H1 (cell line): ENCODE data around the gene ZDHHC8. TPM values are rescaled to one million over a fixed set of nuclear protein-coding genes. Genes with fewer than 3 reads are reported as not detected.

Experiments
- CTCF ChIA-PET: fragments of 300-600 bp; sonication (Branson Sonifier 250); formaldehyde crosslinking; loops from one replicate; lab custom pipeline; 2021; ENCODE audit not compliant: partially characterized antibody; lab: Charles Lee
- POLR2A ChIA-PET: fragments of 300-600 bp; sonication (Branson Sonifier 250); formaldehyde crosslinking; loops from one replicate; lab custom pipeline; 2021; ENCODE audit warnings: inconsistent platforms; ENCODE audit not compliant: partially characterized antibody; lab: Charles Lee
- DNase-seq, 2 experiments: peaks; one replicate each; pipeline versions ENCODE4 v3.0.0 to v3.0.0-alpha.2; 2010 to 2022; ENCODE audit warnings: low spot score in 2 of 2, low read depth in 1 of 2, mixed read lengths in 1 of 2
- FAIRE-seq: peaks from 2 replicates; lab custom pipeline; 2011; peaks lifted over from hg19 to GRCh38; lab: Jason Lieb, UNC
- H2AFZ ChIP-seq: 2 replicates; pipeline ENCODE4 v1.8.1; 2012; ENCODE audit warnings: low read length, inconsistent platforms
- H2AK5ac ChIP-seq: 2 replicates; pipeline ENCODE4 v1.6.1; 2013; ENCODE audit warnings: low read depth, low read length
- H2BK120ac ChIP-seq: replicated peaks from 2 replicates; pipeline ENCODE3; 2013; ENCODE audit warnings: low read depth, low read length, inconsistent platforms
- H2BK12ac ChIP-seq: 2 replicates; pipeline ENCODE4 v1.6.1; 2013; ENCODE audit warnings: low read depth, low read length
- H2BK15ac ChIP-seq: 2 replicates; pipeline ENCODE4 v1.6.1; 2013; ENCODE audit warnings: low read length
- H2BK20ac ChIP-seq: 2 replicates; pipeline ENCODE4 v1.6.1; 2013; ENCODE audit warnings: low read length
- H2BK5ac ChIP-seq: 2 replicates; pipeline ENCODE4 v1.6.1; 2013; ENCODE audit warnings: low read depth, low read length
- H3K14ac ChIP-seq: 2 replicates; pipeline ENCODE4 v1.6.1; 2013; ENCODE audit warnings: inconsistent platforms; ENCODE audit not compliant: insufficient read length
- H3K18ac ChIP-seq: 2 replicates; pipeline ENCODE4 v1.6.1; 2013; ENCODE audit warnings: low read length; ENCODE audit errors: extremely low read depth
- H3K23ac ChIP-seq: 2 replicates; pipeline ENCODE4 v1.6.1; 2013; ENCODE audit warnings: inconsistent platforms; ENCODE audit not compliant: insufficient read length
- H3K23me2 ChIP-seq: 2 replicates; pipeline ENCODE4 v1.6.1; 2013; ENCODE audit warnings: low read depth, low read length
- H3K27ac ChIP-seq: 2 replicates; pipeline ENCODE4 v1.6.1; 2011; ENCODE audit warnings: low read depth, low read length, inconsistent platforms
- H3K27me3 ChIP-seq, 4 experiments: replicated peaks in 1 of 4; 1 replicate in 1 of 4; 2 replicates in 3 of 4; pipeline versions ENCODE4 v1.6.1 to v1.8.1; 2011 to 2013; ENCODE audit warnings: low read length in 3 of 4, mild to moderate bottlenecking in 3 of 4, inconsistent platforms in 2 of 4, mixed read lengths in 2 of 4, moderate library complexity in 1 of 4; ENCODE audit not compliant: control insufficient read depth in 3 of 4, insufficient read depth in 3 of 4; ENCODE audit errors: extremely low read depth in 1 of 4
- H3K36me3 ChIP-seq, 4 experiments: 2 replicates each; pipeline versions ENCODE4 v1.6.1 to v1.8.1; 2011 to 2013; ENCODE audit warnings: mild to moderate bottlenecking in 4 of 4, low read length in 3 of 4, moderate library complexity in 2 of 4, control low read depth in 1 of 4, inconsistent platforms in 1 of 4; ENCODE audit not compliant: insufficient read depth in 4 of 4, control insufficient read depth in 2 of 4
- H3K4ac ChIP-seq: replicated peaks from 2 replicates; pipeline ENCODE3; 2013; ENCODE audit warnings: low read length, low read depth, mixed read lengths, inconsistent platforms; ENCODE audit not compliant: insufficient read length
- H3K4me1 ChIP-seq, 4 experiments: replicated peaks in 1 of 4; 1 replicate in 1 of 4; 2 replicates in 3 of 4; pipeline versions ENCODE4 v1.6.1 to v1.8.1; 2011 to 2013; ENCODE audit warnings: low read length in 3 of 4, inconsistent platforms in 2 of 4, mixed read lengths in 1 of 4; ENCODE audit not compliant: insufficient read depth in 4 of 4, control insufficient read depth in 3 of 4
- H3K4me2 ChIP-seq, 2 experiments: 2 replicates each; pipeline versions ENCODE4 v1.6.1 to v1.8.1; 2011 to 2013; ENCODE audit warnings: low read depth in 2 of 2, low read length in 2 of 2, control low read depth in 1 of 2, inconsistent platforms in 1 of 2, mild to moderate bottlenecking in 1 of 2; ENCODE audit not compliant: insufficient read depth in 1 of 2
- H3K4me3 ChIP-seq, 4 experiments: fragments of 200-600, 300-600 bp in 1 of 4; sonication (generic), shearing (Covaris generic), sonication (Bioruptor Twin) in 1 of 4; 2 replicates each; pipeline versions ENCODE4 v1.5.1 to v1.8.1; 2011 to 2016; ENCODE audit warnings: low read length in 4 of 4, low read depth in 3 of 4, control low read depth in 2 of 4, inconsistent platforms in 2 of 4, mild to moderate bottlenecking in 2 of 4, mixed read lengths in 1 of 4, moderate library complexity in 1 of 4; ENCODE audit not compliant: insufficient read depth in 2 of 4; ENCODE audit errors: extremely low read depth in 1 of 4
- H3K56ac ChIP-seq: replicated peaks from 2 replicates; pipeline ENCODE3; 2013; ENCODE audit warnings: low read depth, mild to moderate bottlenecking, mixed read lengths, low read length, inconsistent platforms; ENCODE audit not compliant: insufficient read length
- H3K79me1 ChIP-seq: 2 replicates; pipeline ENCODE4 v1.6.1; 2013; ENCODE audit warnings: low read depth, low read length, control low read depth
- H3K79me2 ChIP-seq, 2 experiments: 2 replicates each; pipeline versions ENCODE4 v1.6.1 to v1.8.1; 2012 to 2013; ENCODE audit warnings: low read length in 2 of 2, mild to moderate bottlenecking in 2 of 2, inconsistent platforms in 1 of 2; ENCODE audit not compliant: insufficient read depth in 2 of 2, control insufficient read depth in 1 of 2
- H3K9ac ChIP-seq, 4 experiments: replicated peaks in 1 of 4; 1 replicate in 1 of 4; 2 replicates in 3 of 4; pipeline versions ENCODE4 v1.6.1 to v1.8.1; 2011 to 2013; ENCODE audit warnings: low read depth in 3 of 4, low read length in 3 of 4, control low read depth in 2 of 4, mild to moderate bottlenecking in 2 of 4, moderate library complexity in 2 of 4, inconsistent platforms in 1 of 4; ENCODE audit errors: extremely low read depth in 1 of 4
- H3K9me3 ChIP-seq, 2 experiments: 2 replicates each; pipeline versions ENCODE4 v1.6.1 to v1.8.1; 2012 to 2013; ENCODE audit warnings: mild to moderate bottlenecking in 2 of 2, moderate library complexity in 2 of 2, control low read depth in 1 of 2, inconsistent platforms in 1 of 2, low read depth in 1 of 2, low read length in 1 of 2, mixed read lengths in 1 of 2; ENCODE audit not compliant: insufficient read depth in 2 of 2
- H4K20me1 ChIP-seq, 2 experiments: replicated peaks in 1 of 2; 2 replicates each; pipeline versions ENCODE3 to v1.8.1; 2011 to 2013; ENCODE audit warnings: inconsistent platforms in 2 of 2, low read length in 2 of 2, mild to moderate bottlenecking in 1 of 2; ENCODE audit not compliant: insufficient read depth in 2 of 2, control insufficient read depth in 1 of 2
- H4K5ac ChIP-seq: 2 replicates; pipeline ENCODE4 v1.6.1; 2013; ENCODE audit warnings: low read length, low read depth, mixed read lengths, inconsistent platforms; ENCODE audit not compliant: insufficient read length
- H4K8ac ChIP-seq: 2 replicates; pipeline ENCODE4 v1.8.0; 2013; ENCODE audit warnings: mild to moderate bottlenecking, moderate library complexity, low read length, inconsistent platforms; ENCODE audit not compliant: insufficient read depth; ENCODE audit errors: extremely low read depth
- H4K91ac ChIP-seq: replicated peaks from 2 replicates; pipeline ENCODE3; 2013; ENCODE audit warnings: low read length, mixed read lengths, inconsistent platforms; ENCODE audit not compliant: insufficient read length
- ASH2L ChIP-seq: fragments of 200-600, 300-600 bp; sonication (generic); IDR thresholded peaks from one replicate; pipeline ENCODE4 v1.7.1; 2017; ENCODE audit warnings: low read length
- POLR2AphosphoS5 ChIP-seq: IDR thresholded peaks from 2 replicates; pipeline ENCODE4 v1.6.1; 2011; ENCODE audit warnings: low read depth, low read length
- SP4 ChIP-seq: IDR thresholded peaks from 2 replicates; pipeline ENCODE4 v1.6.1; 2012; ENCODE audit warnings: low read length, inconsistent platforms
- TEAD4 ChIP-seq: IDR thresholded peaks from 2 replicates; pipeline ENCODE4 v1.6.1; 2012; ENCODE audit warnings: low read depth, low read length, inconsistent platforms, mixed read lengths
- WGBS, 2 experiments: shearing (Covaris generic) in 1 of 2; methylation state at CpG; one replicate each; pipeline versions ENCODE4 v1.1.6 to v1.1.7; 2013 to 2015; ENCODE audit warnings: low lambda C conversion rate in 2 of 2, mixed read lengths in 2 of 2, inconsistent platforms in 1 of 2, low coverage in 1 of 2, missing lambda C conversion rate in 1 of 2; ENCODE audit not compliant: insufficient replicate concordance in 2 of 2, insufficient coverage in 1 of 2, insufficient read length in 1 of 2; ENCODE audit errors: extremely low coverage in 1 of 2, missing lambda C conversion rate in 1 of 2; 5-methylcytosine and 5-hydroxymethylcytosine counted together
- polyA plus RNA-seq, 7 experiments: library from polyadenylated mRNA; depleted of rRNA in 3 of 7; stranded (reverse) in 5 of 7; unstranded in 2 of 7; fragments of >200 nt in 5 of 7; fragments of 200-250 nt in 2 of 7; gene quantifications; 1 replicate in 5 of 7; 2 replicates in 1 of 7; 4 replicates in 1 of 7; pipeline versions ENCODE4 v1.2.1 to v1.2.3, GENCODE V29; 2011 to 2013; ENCODE audit warnings: missing spikeins in 2 of 7, mixed read lengths in 2 of 7
- total RNA-seq: library from RNA; stranded (reverse); fragmentation: NEBNext Ultra II Directional; extraction: Animal tissue kit (Norgen Biotek cat#: 25700); gene quantifications from 2 replicates; pipeline ENCODE4 v1.2.1, GENCODE V29; 2021

Gene ZDHHC8
- total and polyA plus RNA-seq, 2 of the 8 experiments (the other 6 are each of a cell fraction or from before 2014, with no cell fraction given), result 18.6 to 65.6 TPM

GRCh38 chr22:20152464-20152890 is 20.9 kb downstream of the ZDHHC8 start:
- Histone ChIP-seq H2AFZ (no peak overlapping the region), H2BK120ac (no peak overlapping the region), H2AK5ac (no peak overlapping the region), H3K27ac (no peak overlapping the region), H3K4me3 (no peak overlapping the region), H3K4ac (no peak overlapping the region), H3K36me3 (no peaks in the 10 kb centered on the region), H3K23me2 (no peaks in the 10 kb centered on the region), H2BK12ac (no peak overlapping the region), H3K79me1 (no peaks in the 10 kb centered on the region), H3K4me1 (no peaks in the 10 kb centered on the region), H4K5ac (no peak overlapping the region), H2BK15ac (no peak overlapping the region), H2BK5ac (no peak overlapping the region), H3K9me3 (no peaks in the 10 kb centered on the region), H3K4me2 (no peak overlapping the region), H3K14ac (no peak overlapping the region), H3K23ac (no peak overlapping the region), H4K91ac (no peak overlapping the region), H3K9ac (no peak overlapping the region), H3K79me2 (no peaks in the 10 kb centered on the region), H2BK20ac (no peak overlapping the region), H3K27me3 (no peaks in the 10 kb centered on the region), H3K56ac (no peak overlapping the region), H3K18ac (no peak overlapping the region), H4K20me1 (no peaks in the 10 kb centered on the region), H4K8ac (no peak overlapping the region; the same call in 1 of the 2 replicates)
- no peak for FAIRE-seq
- ChIA-PET POLR2A (interaction anchor here (1.6 to 1.8 kb wide), 2 partner anchors 23 to 35 kb away, joined by 5 to 8 read pairs; partner anchors contain the start of gene TRMT2A), CTCF (interaction anchor here (0.7 to 7.7 kb wide), 8 partner anchors 22 to 117 kb away, joined by 3 to 93 read pairs (median 3); no protein-coding TSS in a partner anchor)
- no peak for DNase-seq
- WGBS, 2 experiments, result 90% methylated on average over 13 of the region's 14 CpGs; no CpG with 5 or more reads in 1 of the 2 experiments
- no peak for TF ChIP-seq ASH2L
- no peak for TF ChIP-seq POLR2AphosphoS5
- no peak for TF ChIP-seq TEAD4
- TF ChIP-seq SP4, result no peak
